ENCODE measurements around the gene LRRC74A.

LRRC74A gene

GRCh38 chr14:76810953-76811400 lies 15.2 kb upstream of the LRRC74A start:
- peak; percentile 47 to 73 for DNase-seq

GRCh38 chr14:76811561-76811960 lies 14.6 kb upstream of the LRRC74A start:
- no peak for DNase-seq

- DNase-seq, result no peak
These were observed 14.2 kb upstream of the LRRC74A start for GRCh38 chr14:76812093-76812421.

- peak; percentile 88 to 98 for DNase-seq
These were observed 13.5 kb upstream of the LRRC74A start, which contains the start of gene ANGEL1 for GRCh38 chr14:76812422-76813383. ANGEL1 (minus strand) TSS chr14:76812882; CDS start chr14:76812827, 55 bp downstream.

- no peak for DNase-seq
These were observed 11.2 kb upstream of the LRRC74A start for GRCh38 chr14:76814726-76815645.

- no peak for DNase-seq
These were observed 5.5 kb upstream of the LRRC74A start for GRCh38 chr14:76820700-76821099.

GRCh38 chr14:76827696-76828296 lies 1.6 kb downstream of the LRRC74A start:
- DNase-seq, result no peak

- DNase-seq, result no peak
These were observed 2.3 kb downstream of the LRRC74A start for GRCh38 chr14:76828339-76829012.

GRCh38 chr14:76829013-76829365 lies 2.8 kb downstream of the LRRC74A start:
- peak; percentile 96 to 99 for DNase-seq

GRCh38 chr14:76829650-76830421 lies 3.6 kb downstream of the LRRC74A start:
- DNase-seq, result no peak

- DNase-seq, result peak; percentile 62 to 77
These were observed 4.3 kb downstream of the LRRC74A start for GRCh38 chr14:76830556-76830955.

- DNase-seq, result peak; percentile 90 to 99
These were observed 6.3 kb downstream of the LRRC74A start for GRCh38 chr14:76832503-76832988.

- DNase-seq, result peak; percentile 38 to 44
These were observed 6.8 kb downstream of the LRRC74A start for GRCh38 chr14:76833011-76833410.

- no peak for DNase-seq
These were observed 8.0 kb downstream of the LRRC74A start for GRCh38 chr14:76834241-76834661.

- DNase-seq, result peak; percentile 80 to 83
These were observed 9.9 kb downstream of the LRRC74A start for GRCh38 chr14:76836029-76836630.

GRCh38 chr14:76837524-76837923 lies 11.3 kb downstream of the LRRC74A start:
- DNase-seq, result no peak

- DNase-seq, result no peak
These were observed 16.2 kb downstream of the LRRC74A start for GRCh38 chr14:76842414-76842813.

GRCh38 chr14:76844223-76844622 lies 18.0 kb downstream of the LRRC74A start:
- DNase-seq, result peak; percentile 70 to 87

- DNase-seq, result peak; percentile 71 to 88
These were observed 20.3 kb downstream of the LRRC74A start for GRCh38 chr14:76846331-76847047.

- no peak for DNase-seq
These were observed 22.7 kb downstream of the LRRC74A start for GRCh38 chr14:76848879-76849278.

Data from inflammatory macrophage treated with lipopolysaccharide for 1 hour (primary cell).